Fibroblast of skin of back (primary cell): Measurements from ENCODE around the gene NOL4L.
"Not testable (repeated sequence)": the region's sequence is repeated elsewhere in the genome, so short reads cannot be mapped to it uniquely, and the experiment has no call there.

Experiments used
- DNase-seq: peaks from one replicate; pipeline ENCODE4 v3.0.0-alpha.2; 2013

The NOL4L gene

GRCh38 chr20:32415494-32415893 lies 169.6 kb downstream of the NOL4L start:
- DNase-seq = no peak

GRCh38 chr20:32411955-32412706 lies 173.0 kb downstream of the NOL4L start:
- DNase-seq = no peak

GRCh38 chr20:32407131-32407750 lies 177.9 kb downstream of the NOL4L start:
- not testable (repeated sequence) for DNase-seq

GRCh38 chr20:32406701-32407100 lies 178.4 kb downstream of the NOL4L start:
- no peak for DNase-seq

GRCh38 chr20:32404017-32404416 lies 181.1 kb downstream of the NOL4L start:
- DNase-seq = no peak

- DNase-seq = no peak
Measured at GRCh38 chr20:32400476-32400875, 184.7 kb downstream of the NOL4L start.

- no peak for DNase-seq
Measured at GRCh38 chr20:32397567-32398084, 187.5 kb downstream of the NOL4L start.

- no peak for DNase-seq
Measured at GRCh38 chr20:32396646-32397160, 188.4 kb downstream of the NOL4L start.

- DNase-seq = no peak
Measured at GRCh38 chr20:32395066-32395465, 190.1 kb downstream of the NOL4L start.
